ENCODE results near the gene MEGF11. TPM values are rescaled to one million over a fixed set of nuclear protein-coding genes. Genes with fewer than 3 reads are reported as not detected.

MEGF11 gene
- total RNA-seq, 1 donor from 2014 or later: not detected

GRCh38 chr15:65920825-65921309, 332.7 kb downstream of the MEGF11 start:
- peaks cover 2% of the 10 kb centered on the region for H3K36me3 Mint-ChIP-seq (ENCODE audit: low read depth)
- H3K4me1 Mint-ChIP-seq (ENCODE audit: low read depth): peaks cover 20% of the 10 kb centered on the region
- no peak for DNase-seq (ENCODE audit: low spot score)
- no peak overlapping the region for H3K27ac Mint-ChIP-seq (ENCODE audit: unreplicated experiment)
- no peaks in the 10 kb centered on the region for H3K27me3 Mint-ChIP-seq (ENCODE audit: low read depth)
- no peak for TF ChIP-seq CTCF (IDR thresholded peaks at IDR 0.05)
- H3K4me3 Mint-ChIP-seq (ENCODE audit: unreplicated experiment): no peak overlapping the region
- H3K9me3 Mint-ChIP-seq (ENCODE audit: low read depth): no peaks in the 10 kb centered on the region

GRCh38 chr15:65920121-65920520, 333.4 kb downstream of the MEGF11 start:
- no peaks in the 10 kb centered on the region for H3K9me3 Mint-ChIP-seq (ENCODE audit: low read depth)
- H3K4me3 Mint-ChIP-seq (ENCODE audit: unreplicated experiment): no peak overlapping the region
- no peak overlapping the region for H3K27ac Mint-ChIP-seq (ENCODE audit: unreplicated experiment)
- H3K36me3 Mint-ChIP-seq (ENCODE audit: low read depth): peaks cover 2% of the 10 kb centered on the region
- DNase-seq (ENCODE audit: low spot score): no peak
- H3K4me1 Mint-ChIP-seq (ENCODE audit: low read depth): peaks cover 20% of the 10 kb centered on the region
- H3K27me3 Mint-ChIP-seq (ENCODE audit: low read depth): no peaks in the 10 kb centered on the region
- no peak for TF ChIP-seq CTCF (IDR thresholded peaks at IDR 0.05)

GRCh38 chr15:65919353-65919752, 334.2 kb downstream of the MEGF11 start:
- Mint-ChIP-seq H3K27ac (ENCODE audit: unreplicated experiment) (no peak overlapping the region), H3K9me3 (ENCODE audit: low read depth) (no peaks in the 10 kb centered on the region), H3K27me3 (ENCODE audit: low read depth) (no peaks in the 10 kb centered on the region), H3K4me1 (ENCODE audit: low read depth) (peaks cover 20% of the 10 kb centered on the region), H3K4me3 (ENCODE audit: unreplicated experiment) (no peak overlapping the region), H3K36me3 (ENCODE audit: low read depth) (peaks cover 2% of the 10 kb centered on the region)
- no peak for TF ChIP-seq CTCF (IDR thresholded peaks at IDR 0.05)
- no peak for DNase-seq (ENCODE audit: low spot score)

GRCh38 chr15:65918945-65919344, 334.6 kb downstream of the MEGF11 start:
- Mint-ChIP-seq H3K4me3 (ENCODE audit: unreplicated experiment) (no peak overlapping the region), H3K27me3 (ENCODE audit: low read depth) (no peaks in the 10 kb centered on the region), H3K27ac (ENCODE audit: unreplicated experiment) (no peak overlapping the region), H3K9me3 (ENCODE audit: low read depth) (no peaks in the 10 kb centered on the region), H3K4me1 (ENCODE audit: low read depth) (peaks cover 20% of the 10 kb centered on the region), H3K36me3 (ENCODE audit: low read depth) (peaks cover 2% of the 10 kb centered on the region)
- no peak for TF ChIP-seq CTCF (IDR thresholded peaks at IDR 0.05)
- DNase-seq (ENCODE audit: low spot score): no peak

- no peak for DNase-seq (ENCODE audit: low spot score)
- Mint-ChIP-seq H3K36me3 (ENCODE audit: low read depth) (peaks cover 2% of the 10 kb centered on the region), H3K9me3 (ENCODE audit: low read depth) (no peaks in the 10 kb centered on the region), H3K4me1 (ENCODE audit: low read depth) (peaks cover 20% of the 10 kb centered on the region), H3K27me3 (ENCODE audit: low read depth) (no peaks in the 10 kb centered on the region), H3K4me3 (ENCODE audit: unreplicated experiment) (no peak overlapping the region), H3K27ac (ENCODE audit: unreplicated experiment) (no peak overlapping the region)
- TF ChIP-seq CTCF (IDR thresholded peaks at IDR 0.05): no peak
These were observed 335.1 kb downstream of the MEGF11 start for GRCh38 chr15:65918357-65918920.
